GM03348 (cell line): ENCODE results near the gene RETREG3.
"Not testable (repeated sequence)": the region's sequence is repeated elsewhere in the genome, so short reads cannot be mapped to it uniquely, and the experiment has no call there.

Experiments used
- DNase-seq: peaks from one replicate; pipeline ENCODE4 v3.0.0; 2012; ENCODE audit warnings: low spot score

The RETREG3 gene, protein sequence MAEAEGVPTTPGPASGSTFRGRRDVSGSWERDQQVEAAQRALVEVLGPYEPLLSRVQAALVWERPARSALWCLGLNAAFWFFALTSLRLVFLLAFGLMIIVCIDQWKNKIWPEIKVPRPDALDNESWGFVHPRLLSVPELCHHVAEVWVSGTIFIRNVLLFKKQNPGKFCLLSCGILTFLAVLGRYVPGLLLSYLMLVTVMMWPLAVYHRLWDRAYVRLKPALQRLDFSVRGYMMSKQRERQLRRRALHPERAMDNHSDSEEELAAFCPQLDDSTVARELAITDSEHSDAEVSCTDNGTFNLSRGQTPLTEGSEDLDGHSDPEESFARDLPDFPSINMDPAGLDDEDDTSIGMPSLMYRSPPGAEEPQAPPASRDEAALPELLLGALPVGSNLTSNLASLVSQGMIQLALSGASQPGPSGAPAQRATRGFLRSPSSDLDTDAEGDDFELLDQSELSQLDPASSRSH

DNA sequence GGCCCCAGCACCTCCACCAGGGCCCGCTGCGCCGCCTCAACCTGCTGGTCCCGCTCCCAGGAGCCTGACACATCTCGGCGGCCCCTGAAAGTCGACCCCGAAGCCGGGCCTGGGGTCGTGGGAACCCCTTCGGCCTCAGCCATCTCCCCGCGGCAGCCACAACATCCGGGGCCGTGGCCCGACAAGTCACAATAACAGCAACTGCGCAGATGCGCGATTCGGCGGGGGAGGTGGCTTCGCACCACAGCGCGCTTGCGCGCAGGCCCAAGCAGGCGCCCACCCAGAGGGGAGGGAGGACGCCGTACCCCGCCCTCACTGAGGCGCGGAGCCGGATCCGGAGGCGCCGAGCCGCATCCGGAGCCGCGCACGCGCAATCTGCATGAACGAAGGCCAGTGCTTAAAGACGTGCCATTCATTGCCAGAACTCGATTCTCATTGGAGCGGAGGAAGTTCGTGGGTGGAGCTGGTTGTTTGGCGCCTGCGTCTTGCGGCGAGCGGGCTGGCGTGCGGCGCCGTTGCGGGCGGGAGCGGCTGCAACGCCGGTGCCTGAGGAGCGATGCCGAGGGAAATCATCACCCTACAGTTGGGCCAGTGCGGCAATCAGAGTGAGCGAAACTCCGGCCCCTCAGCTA lies at the start of gene RETREG3, which contains the start of gene TUBG1:
TSS of gene RETREG3 (minus strand) at position 193 of the 632 bp plus-strand sequence. CDS start at position 143, 50 bp downstream.
TSS of gene TUBG1 (plus strand) at position 502 of the 632 bp plus-strand sequence. CDS start at position 557, 55 bp downstream.
- peak; percentile 100 for DNase-seq

GRCh38 chr17:42657824-42658588 lies 48.8 kb upstream of the RETREG3 start:
- no peak for DNase-seq

DNA sequence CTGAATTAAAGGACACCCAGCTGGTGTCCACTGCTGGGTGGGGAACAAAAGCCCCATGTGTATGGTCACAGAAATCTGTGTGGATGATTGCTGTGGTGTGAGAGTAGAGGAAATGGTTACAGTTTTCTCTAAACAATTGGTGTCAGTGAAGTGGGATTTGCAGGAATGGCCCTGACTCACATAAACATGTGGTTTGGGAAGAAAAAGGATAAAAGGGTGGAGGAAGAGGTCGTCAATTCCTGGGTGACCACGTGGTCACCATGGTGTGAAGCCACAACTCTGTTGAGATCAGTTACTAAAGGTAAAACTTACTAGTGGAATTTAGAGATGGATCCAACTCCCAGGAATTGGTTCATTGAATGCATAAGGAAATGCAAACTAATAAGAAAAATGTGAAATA lies 46.4 kb upstream of the RETREG3 start:
- no peak for DNase-seq

DNA sequence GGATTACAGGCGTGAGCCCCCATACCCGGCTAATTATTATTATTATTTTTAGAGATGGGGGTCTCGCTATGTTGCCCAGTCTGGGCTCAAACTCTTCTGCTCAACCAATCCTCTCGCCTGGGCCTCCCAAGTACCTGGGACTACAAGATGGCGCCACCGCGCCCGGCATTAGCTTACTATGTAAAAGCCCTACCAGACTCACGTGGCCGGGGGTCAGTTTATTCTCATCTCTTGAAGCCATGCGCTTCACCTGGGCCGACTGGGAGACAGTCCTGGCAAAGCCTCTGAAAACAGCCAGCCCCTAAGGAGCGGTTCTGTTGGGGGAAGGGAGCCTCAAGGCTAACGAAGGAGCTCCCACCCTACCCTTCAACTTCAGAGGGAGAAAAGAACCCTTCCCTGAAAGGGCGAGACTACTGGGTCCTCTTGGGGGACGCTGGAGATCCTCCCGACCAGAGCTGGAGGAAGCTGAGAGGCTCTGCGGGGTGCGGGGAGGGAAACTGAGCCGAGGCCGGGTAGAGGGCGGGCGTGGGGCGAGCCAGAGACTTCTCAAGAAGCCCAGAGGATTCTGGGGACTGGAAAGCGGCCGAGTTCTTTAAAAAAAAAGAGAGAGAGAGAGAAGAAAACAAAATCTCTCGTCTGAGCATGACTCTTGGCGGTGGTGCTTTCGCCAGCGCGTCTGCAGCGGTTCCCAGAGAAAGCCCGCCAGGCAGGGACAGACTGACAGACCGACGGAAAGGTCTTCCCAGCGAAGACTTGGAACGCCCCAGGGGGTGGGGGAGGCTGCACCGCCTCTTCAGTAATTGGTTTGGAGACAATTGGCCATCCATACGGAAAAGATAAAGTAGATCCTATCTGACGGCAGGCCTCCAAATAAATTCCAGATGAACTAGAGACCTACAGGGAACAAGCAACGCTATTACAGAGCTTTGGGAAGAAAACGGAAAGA lies 44.3 kb upstream of the RETREG3 start:
- peak; percentile 82 for DNase-seq

DNA sequence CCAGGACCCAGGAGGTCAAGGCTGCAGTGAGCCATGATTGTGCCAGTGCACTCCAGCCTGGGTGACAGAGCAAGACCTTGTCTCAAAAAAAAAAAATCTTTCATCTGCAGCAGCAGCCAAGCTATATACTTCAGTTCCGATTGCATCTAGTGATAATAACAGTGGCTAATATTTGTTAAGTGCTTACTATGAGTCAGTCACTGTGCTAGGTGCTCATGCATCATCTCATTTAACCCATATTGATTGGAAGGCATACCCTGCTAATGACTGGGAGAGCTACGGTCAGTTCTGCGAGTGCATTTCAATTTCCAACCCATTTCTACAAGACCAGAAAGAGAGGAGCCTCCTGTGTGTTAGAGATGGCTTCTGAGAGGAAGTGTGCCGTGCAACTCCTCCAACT lies 42.2 kb upstream of the RETREG3 start:
- DNase-seq, result no peak

DNA sequence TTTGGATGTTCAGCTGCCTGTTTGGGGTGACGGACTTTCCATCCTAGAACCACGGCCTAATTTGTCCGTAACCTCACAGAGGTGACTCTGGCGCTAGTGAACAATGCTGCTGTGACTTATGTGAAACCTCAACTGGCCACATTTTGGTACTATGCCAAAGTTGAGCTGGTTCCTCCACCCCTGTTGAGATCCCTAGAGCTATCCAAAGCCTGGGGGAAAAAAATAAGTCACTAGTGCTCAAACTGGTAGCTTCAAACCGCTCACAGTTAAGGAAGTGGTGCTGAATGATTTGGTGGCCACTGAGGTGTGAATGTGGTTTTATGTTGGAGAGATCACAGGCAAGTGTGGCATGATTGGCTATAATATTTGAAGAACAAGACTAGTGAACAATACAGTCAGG lies 38.6 kb upstream of the RETREG3 start:
- no peak for DNase-seq

DNA sequence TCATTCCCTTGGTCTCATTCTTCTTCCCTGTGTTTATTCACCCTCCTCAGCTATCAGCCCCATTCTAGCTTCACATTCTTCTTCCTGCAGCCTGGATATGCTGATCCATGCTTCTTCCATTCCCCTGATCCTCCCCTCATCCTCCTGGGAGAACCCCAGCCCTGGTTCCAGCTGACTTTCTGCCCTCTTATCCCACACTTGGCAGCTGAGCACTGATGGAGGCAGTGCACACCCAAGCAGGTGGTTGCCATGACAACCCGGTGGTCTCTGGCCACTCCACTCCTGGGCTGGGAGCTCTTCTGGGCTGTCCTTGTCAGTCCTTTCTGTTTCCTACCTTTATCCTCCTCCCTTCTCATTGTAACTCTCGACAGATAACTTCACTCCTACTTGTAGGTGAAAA lies 33.2 kb upstream of the RETREG3 start:
- no peak for DNase-seq

DNA sequence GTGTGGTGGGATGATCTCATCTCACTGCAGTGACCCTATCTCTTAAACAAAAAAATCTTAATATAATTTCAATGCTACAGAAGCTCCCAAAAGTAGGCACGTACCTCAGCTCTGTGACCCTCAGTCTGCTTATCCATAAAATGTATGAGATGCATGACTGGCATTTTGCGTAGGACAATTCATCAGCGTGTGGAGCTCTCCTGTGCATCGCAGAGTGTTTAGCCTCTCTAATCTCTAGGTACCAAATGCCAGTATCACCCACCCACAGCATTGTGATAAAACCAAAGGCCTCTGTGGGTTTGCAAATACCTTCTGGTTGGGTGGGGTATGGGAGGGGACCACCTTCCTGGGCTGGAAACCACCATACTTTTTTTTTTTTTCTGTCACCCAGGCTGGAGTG lies 30.9 kb upstream of the RETREG3 start:
- no peak for DNase-seq

DNA sequence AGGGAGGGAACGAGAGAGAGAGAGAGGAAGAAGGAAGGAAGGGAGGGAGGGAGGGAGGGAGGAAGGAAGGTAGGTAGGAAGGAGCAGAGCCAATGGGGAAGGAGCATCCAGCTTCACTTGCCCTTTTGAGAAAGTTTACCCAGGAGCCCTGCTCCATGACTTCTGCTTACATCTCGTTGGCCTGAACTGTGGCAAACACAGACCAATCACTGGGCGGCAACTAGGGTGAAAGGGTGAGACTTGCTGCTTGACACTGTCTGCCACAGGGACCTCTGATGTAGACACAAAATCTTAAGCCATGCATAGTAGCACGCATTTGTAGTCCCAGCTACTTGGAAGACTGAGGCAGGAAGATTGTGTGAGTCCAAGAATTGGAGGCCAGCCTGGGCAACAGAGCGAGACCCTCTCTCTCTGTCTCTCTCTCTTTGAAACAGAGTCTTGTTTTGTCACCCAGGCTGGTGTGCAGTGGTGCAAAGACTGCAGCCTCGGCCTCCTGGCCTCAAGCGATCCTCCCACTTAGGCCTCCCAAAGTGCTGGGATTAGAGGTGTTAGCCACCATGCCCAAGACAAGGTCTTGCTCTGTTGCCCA lies 30.4 kb upstream of the RETREG3 start:
- no peak for DNase-seq

- no peak for DNase-seq
Observed at GRCh38 chr17:42632949-42633444, 23.8 kb upstream of the RETREG3 start.

DNA sequence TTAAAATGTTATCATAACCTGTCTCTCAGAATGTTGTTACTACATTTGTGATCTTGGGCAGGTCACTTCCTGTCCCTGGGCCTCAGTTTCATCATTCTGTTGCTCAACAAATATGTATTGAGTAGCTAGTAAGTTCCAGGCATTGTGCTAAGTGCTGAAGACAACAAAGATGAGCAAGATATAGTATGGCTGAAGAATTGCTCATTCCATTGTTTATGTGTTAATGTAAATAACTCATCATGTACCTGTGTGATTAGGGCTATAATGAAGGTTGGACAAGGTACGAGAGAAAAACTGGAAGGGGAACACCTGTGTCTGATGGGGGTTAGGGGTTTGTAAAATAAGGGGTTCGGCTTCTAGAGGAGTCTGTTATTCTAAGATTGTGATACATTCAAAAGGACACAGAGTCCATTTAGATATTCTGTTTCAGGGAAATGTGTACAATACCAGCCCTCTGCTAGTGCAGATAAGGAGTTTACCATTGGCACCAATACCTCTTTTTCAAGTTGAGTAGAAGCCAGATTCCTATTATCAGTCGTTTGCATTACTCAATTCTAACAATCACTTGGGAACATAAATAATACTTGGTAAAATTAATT lies 20.3 kb upstream of the RETREG3 start:
- no peak for DNase-seq

DNA sequence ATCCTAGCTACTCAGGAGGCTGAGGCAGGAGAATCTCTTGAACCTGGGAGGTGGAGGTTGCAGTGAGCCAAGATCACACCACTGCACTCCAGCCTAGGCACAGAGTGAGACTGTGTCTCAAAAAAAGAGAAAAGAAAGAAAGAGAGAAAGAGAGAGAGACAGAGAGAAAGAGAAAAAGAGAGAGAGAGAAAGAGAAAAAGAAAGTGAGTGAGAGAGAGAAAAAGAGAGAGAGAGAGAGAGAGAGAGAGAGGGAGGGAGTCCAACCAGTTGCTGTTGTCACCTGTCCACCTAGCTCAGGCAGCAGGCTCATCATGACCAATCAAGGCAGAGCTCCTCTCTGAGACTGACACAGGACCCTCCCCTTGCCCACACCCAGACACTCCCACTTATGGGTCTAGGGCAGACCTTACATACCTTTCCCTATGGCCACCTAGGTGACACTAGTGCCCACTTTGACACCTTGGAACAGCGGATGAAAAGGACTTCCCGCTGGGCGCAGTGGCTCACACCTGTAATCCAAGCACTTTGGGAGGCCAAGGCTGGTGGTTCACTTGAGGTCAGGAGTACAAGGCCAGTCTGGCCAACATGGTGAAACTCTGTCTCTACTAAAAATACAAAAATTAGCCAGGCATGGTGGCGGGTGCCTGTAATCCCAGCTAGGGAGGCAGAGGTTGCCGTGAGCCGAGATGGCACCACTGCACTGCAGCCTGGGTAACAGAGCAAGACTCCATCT lies 18.0 kb upstream of the RETREG3 start:
- DNase-seq, result not testable (repeated sequence)

- DNase-seq, result no peak
Observed at GRCh38 chr17:42623732-42624596, 14.8 kb upstream of the RETREG3 start.

DNA sequence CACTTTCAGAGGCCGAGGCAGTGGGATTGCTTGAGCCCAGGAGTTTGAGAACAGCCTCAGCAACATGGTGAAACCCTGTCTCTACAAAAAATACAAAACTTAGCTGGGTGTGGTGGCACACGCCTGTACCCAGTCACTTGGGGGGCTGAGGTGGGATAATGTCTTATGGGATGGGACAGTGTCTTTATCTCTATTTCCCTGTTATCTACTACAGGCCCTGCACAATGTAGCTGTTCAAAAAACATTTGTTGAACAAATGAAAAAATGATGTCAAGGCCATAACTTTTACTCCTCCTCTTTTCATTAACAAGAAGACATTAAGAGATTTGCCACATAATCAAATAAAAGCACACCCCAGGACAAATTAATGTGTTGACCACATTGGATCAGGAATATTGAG lies 14.1 kb upstream of the RETREG3 start:
- DNase-seq, result no peak

- not testable (repeated sequence) for DNase-seq
Observed at GRCh38 chr17:42621987-42622386, 12.8 kb upstream of the RETREG3 start.

DNA sequence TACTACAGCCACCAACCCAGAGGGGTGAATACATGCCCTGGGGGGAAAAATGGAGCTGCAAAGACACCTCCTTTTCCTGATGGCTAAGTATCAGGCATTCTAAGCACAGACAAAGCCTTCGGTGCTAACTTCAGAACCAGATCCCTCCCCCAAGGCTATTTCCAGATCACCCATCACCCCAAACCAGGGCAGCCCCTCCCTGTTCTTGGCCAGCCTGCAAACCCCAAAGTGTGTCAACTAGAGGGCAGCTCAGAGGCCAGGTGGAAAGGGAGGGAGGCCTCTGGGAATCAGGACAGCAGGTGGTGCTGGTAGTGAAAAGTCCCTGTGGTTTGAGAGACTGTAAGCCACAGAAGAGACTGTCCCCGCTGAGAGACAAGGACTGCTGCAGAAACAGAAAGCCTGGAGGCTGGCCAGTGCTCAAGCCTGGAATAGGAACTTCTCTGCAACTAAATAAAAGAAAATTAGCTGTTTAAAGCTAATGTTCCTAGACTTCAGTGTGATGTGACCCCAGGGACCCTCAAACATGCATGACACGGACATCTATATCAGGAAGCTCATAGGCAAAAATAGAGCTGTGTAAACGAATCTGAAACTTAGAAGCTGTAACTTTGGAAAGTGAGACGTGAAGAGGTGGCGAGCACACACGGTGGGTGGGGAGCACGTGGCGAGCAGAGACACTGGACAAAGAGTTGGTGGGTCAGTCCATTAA lies 9.4 kb upstream of the RETREG3 start:
- no peak for DNase-seq

GRCh38 chr17:42617956-42618431 lies 8.8 kb upstream of the RETREG3 start:
- no peak for DNase-seq
